Measurements from ENCODE around the gene PLA2G4B.

PLA2G4B gene

DNA sequence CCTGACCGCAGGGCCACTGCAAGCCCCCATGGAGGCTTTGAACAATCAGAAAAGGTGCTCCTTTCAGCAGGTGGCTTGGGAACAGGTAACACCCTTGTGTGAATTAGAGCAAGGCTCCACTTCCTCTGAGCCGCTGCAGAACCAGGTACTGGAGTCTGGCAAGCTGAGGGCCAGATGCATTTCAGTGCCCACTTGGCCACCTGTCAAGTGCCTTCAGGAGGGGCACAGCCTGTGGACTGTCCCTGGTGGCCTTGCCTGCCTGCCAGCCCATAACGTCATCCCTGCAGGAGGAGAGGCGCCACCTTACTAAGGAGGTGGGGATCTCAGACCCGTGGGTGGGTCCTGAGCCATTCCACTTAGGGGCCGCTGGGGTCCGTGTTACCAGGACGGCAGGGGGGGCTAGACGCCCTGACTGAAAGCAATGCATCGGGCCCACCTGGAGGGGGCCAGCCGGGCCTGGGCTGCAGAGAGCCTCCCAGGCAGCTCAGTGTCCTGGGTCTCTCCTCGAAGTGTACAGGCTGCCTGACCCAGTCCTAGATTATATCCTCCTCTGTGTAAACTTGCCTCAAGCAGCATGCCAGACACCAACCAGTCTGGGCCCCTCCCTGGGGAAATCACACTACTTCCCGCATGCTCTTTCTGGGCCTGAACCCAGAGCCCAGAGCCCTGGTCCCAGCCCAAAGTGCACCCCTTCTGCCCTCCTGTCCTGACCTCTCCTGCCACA, 39.1 kb downstream of the PLA2G4B start:
- H3K9me3 ChIP-seq (ENCODE audit: low read length) = no peaks in the 10 kb centered on the region
- peaks cover 4% of the 10 kb centered on the region for H3K27me3 ChIP-seq (ENCODE audit: insufficient read depth, low read length)
- H2AFZ ChIP-seq (ENCODE audit: low read depth, low read length) = no peak overlapping the region
- no peak overlapping the region for H3K4me3 ChIP-seq (ENCODE audit: low read length)
- H3K36me3 ChIP-seq (ENCODE audit: insufficient read depth, low read length) = no peaks in the 10 kb centered on the region
- no peaks in the 10 kb centered on the region for H3K4me1 ChIP-seq (ENCODE audit: insufficient read depth, low read length)

DNA sequence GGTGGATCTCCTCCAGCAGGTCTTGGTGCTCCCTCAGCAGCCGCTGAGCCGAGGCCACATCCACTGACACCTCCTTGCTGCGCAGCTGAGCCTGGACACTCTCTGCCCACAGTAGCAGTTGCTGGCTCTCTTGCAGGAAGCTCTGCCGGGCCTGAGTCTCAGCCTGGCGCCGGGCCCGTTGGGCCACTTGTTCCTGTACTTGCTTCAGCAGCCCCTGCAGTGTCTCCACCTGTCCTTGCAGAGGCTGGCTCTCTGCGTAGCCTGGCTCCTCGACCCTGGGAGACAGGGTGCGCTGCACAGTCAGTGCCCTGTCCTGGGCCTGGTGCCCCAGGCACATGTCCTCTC, 39.7 kb downstream of the PLA2G4B start:
- H3K9me3 ChIP-seq (ENCODE audit: low read length) = no peaks in the 10 kb centered on the region
- peaks cover 4% of the 10 kb centered on the region for H3K27me3 ChIP-seq (ENCODE audit: insufficient read depth, low read length)
- no peak overlapping the region for H2AFZ ChIP-seq (ENCODE audit: low read depth, low read length)
- no peaks in the 10 kb centered on the region for H3K4me1 ChIP-seq (ENCODE audit: insufficient read depth, low read length)
- no peaks in the 10 kb centered on the region for H3K36me3 ChIP-seq (ENCODE audit: insufficient read depth, low read length)
- H3K4me3 ChIP-seq (ENCODE audit: low read length) = no peak overlapping the region

DNA sequence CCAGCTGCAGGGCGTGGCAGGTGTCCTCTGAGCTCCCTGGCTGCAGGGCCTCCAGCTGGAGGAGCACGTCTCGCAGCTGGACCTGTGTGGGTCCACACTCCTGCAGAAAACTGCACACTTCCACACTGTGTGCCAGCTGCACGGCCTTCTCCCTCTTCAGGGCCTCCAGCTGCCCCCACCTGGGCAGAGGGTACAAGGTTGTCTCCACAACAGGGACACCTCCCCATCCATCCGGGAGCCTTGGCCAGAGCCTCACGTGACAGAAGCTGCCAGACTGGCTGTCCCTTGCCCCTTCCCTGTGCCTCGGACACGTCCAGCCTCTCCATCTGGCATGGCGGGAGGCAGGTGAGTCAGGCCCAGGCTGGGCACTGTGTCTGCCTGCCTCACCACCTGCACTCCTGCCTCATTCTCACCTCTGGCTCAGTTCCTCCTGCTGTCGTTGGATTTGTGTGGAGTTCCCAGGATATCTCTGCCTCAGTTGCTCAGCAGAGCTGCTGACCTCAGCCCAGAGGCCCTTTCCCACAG, 40.7 kb downstream of the PLA2G4B start:
- Histone ChIP-seq H3K9me3 (ENCODE audit: low read length) (no peaks in the 10 kb centered on the region), H2AFZ (ENCODE audit: low read depth, low read length) (no peak overlapping the region), H3K4me1 (ENCODE audit: insufficient read depth, low read length) (no peaks in the 10 kb centered on the region), H3K4me3 (ENCODE audit: low read length) (no peak overlapping the region), H3K36me3 (ENCODE audit: insufficient read depth, low read length) (no peaks in the 10 kb centered on the region), H3K27me3 (ENCODE audit: insufficient read depth, low read length) (peaks cover 4% of the 10 kb centered on the region)

DNA sequence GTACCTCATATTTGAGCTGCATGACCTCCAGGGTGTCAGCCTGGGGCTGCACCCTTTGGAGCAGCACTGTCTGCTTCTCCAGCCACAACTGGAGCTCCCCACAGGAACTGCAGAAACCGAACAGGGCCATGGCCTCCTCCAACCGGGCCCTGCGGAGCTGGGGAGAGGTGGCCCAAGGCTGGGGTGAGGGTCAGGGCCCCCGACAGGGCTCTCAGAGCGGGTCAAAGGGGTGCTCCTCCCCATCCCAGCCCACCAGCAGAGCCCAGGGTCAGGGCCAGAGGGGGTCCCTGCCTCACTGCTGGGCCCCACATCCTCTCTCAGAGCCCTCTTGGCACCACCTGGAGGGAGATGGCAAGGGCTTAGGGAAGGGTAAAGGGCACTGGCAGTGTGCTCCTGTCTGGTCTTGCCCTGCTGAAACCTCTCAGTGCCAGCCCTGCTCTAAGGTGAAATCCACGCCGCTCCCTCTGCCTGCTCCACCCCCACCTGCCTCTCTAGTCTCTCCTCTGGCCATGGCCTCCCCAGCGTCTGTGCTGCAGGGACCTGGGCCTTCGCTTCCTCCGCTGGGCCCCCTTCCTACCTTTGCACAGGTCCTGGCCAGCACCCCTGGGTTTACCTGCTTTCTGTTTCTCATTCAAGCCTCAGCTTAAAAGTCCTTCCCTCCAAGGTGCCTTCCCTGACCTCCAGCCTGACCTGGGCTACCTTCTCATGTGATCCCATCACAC, 41.7 kb downstream of the PLA2G4B start:
- Histone ChIP-seq H3K27me3 (ENCODE audit: insufficient read depth, low read length) (peaks cover 4% of the 10 kb centered on the region), H3K4me3 (ENCODE audit: low read length) (no peak overlapping the region), H3K9me3 (ENCODE audit: low read length) (no peaks in the 10 kb centered on the region), H2AFZ (ENCODE audit: low read depth, low read length) (no peak overlapping the region), H3K36me3 (ENCODE audit: insufficient read depth, low read length) (no peaks in the 10 kb centered on the region), H3K4me1 (ENCODE audit: insufficient read depth, low read length) (no peaks in the 10 kb centered on the region)

DNA sequence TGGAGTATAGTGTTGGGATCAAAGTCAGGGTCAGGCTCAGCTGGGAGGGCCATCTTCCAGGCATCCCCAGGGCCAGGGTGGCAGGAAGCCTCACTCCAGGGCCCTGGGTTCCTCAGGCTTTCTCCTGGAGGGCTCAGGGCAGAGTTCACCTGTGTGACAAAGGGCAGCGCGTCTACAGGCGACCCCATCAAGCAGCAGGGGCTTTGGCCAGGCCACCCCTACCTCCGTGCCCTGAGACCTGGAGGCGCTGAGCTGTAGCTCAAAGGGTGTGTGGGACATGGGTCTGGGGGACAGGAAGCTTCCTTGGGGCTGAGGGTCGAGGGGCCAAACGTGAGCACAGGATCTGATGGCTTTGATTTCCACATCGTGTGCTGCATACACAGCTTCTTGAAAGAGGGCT, 42.4 kb downstream of the PLA2G4B start:
- Histone ChIP-seq H3K4me1 (ENCODE audit: insufficient read depth, low read length) (no peaks in the 10 kb centered on the region), H3K4me3 (ENCODE audit: low read length) (no peak overlapping the region), H3K9me3 (ENCODE audit: low read length) (no peaks in the 10 kb centered on the region), H2AFZ (ENCODE audit: low read depth, low read length) (no peak overlapping the region), H3K27me3 (ENCODE audit: insufficient read depth, low read length) (peaks cover 4% of the 10 kb centered on the region), H3K36me3 (ENCODE audit: insufficient read depth, low read length) (no peaks in the 10 kb centered on the region)

DNA sequence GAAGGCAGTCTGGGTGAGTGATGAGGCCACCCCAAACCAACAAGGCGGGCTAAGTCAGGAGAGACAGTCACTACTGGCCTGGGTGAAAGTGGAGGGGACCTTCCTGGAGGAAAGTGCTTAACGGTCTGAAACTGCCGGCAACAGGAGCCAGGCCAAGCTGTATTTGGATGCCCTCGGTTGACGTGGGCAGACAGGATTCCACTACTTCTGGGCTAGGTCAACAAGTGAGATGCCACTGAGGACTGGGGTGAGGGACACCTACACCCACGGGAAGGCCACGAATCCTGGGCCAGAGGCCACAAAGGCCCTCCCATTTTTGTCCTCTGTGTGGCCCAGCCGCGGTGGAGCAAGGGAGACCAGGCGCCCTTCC, 42.9 kb downstream of the PLA2G4B start:
- Histone ChIP-seq H3K27me3 (ENCODE audit: insufficient read depth, low read length) (peaks cover 4% of the 10 kb centered on the region), H2AFZ (ENCODE audit: low read depth, low read length) (no peak overlapping the region), H3K4me3 (ENCODE audit: low read length) (no peak overlapping the region), H3K36me3 (ENCODE audit: insufficient read depth, low read length) (no peaks in the 10 kb centered on the region), H3K4me1 (ENCODE audit: insufficient read depth, low read length) (no peaks in the 10 kb centered on the region), H3K9me3 (ENCODE audit: low read length) (no peaks in the 10 kb centered on the region)

DNA sequence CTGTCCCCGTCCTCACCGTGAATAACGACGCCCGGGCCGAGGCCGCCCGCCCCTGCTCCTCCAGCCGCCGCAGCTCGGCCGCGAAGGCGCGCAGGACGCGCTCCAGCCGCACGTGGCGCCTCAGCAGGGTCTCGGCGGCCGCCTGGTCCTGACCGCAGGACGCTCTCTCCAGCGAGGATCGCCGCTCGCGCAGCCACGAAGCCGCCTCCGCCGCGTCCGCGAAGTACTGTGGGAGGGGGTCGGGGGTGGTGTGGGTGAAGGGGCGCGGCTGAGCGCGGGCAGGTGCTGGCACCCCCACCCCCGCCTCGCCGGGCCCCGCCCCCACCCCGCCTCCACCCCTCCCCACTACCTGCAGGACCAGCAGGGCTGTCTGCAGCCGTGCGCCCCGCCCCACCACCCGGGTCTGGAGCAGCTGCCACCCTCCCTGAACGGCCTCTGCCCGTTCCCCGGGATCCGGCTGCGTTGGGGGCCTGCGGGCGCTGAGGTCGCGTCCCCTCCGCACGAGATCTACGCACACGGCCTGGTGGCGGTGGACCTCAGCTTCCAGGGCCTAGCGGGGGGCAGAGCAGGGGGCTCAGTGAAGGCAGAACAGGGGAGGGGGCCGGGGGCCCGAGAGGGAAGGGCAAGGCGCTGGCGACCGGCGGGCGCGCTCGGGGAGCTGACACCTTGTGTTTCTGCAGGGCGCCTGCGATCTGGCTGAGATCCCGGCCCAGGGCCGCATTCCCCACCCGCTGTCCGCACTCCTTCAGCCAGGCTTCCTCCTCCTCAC, 43.5 kb downstream of the PLA2G4B start:
- Histone ChIP-seq H3K27me3 (ENCODE audit: insufficient read depth, low read length) (peaks cover 4% of the 10 kb centered on the region), H3K9me3 (ENCODE audit: low read length) (no peaks in the 10 kb centered on the region), H2AFZ (ENCODE audit: low read depth, low read length) (no peak overlapping the region), H3K36me3 (ENCODE audit: insufficient read depth, low read length) (no peaks in the 10 kb centered on the region), H3K4me1 (ENCODE audit: insufficient read depth, low read length) (no peaks in the 10 kb centered on the region), H3K4me3 (ENCODE audit: low read length) (no peak overlapping the region)

DNA sequence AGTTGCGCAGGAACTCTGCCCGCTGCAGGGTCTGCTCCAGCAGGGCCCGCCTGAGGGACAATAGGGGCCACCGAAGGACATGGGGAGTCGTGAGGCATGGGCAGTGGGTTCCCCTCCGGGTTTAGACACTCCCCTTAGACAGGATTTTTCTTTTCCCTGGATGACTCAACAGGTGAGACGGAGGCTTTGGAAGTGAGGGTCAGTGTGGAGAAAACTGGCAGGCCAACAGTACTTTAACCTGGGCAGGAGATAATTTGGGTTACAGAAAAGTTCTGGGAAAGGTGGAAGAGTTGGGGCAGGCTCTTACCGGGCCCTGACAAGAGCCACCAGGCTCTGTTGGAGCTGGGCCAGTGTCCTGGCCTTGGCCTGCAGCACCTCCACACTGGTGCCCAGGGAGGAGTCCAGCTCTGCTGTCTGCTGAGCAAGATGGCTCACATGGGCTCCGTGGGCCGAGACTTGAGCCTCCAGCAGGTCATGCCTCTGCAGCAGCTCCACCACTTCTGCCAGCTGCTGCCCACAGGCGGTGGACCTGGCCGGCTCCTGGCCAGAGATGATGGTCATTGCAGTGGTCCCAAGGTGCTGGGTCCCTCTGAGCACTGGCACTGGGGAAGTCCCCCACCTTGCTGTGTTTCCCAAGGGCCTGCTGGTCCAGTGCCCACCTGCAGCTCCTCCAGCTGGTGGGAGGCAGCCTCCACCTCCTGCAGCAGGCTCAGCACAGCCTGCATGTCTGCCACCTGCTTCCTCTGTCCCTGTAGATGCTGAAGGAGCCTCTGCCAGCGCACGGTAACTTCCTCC, 44.2 kb downstream of the PLA2G4B start:
- Histone ChIP-seq H2AFZ (ENCODE audit: low read depth, low read length) (no peak overlapping the region), H3K36me3 (ENCODE audit: insufficient read depth, low read length) (no peaks in the 10 kb centered on the region), H3K4me3 (ENCODE audit: low read length) (no peak overlapping the region), H3K4me1 (ENCODE audit: insufficient read depth, low read length) (no peaks in the 10 kb centered on the region), H3K9me3 (ENCODE audit: low read length) (no peaks in the 10 kb centered on the region), H3K27me3 (ENCODE audit: insufficient read depth, low read length) (peaks cover 4% of the 10 kb centered on the region)

DNA sequence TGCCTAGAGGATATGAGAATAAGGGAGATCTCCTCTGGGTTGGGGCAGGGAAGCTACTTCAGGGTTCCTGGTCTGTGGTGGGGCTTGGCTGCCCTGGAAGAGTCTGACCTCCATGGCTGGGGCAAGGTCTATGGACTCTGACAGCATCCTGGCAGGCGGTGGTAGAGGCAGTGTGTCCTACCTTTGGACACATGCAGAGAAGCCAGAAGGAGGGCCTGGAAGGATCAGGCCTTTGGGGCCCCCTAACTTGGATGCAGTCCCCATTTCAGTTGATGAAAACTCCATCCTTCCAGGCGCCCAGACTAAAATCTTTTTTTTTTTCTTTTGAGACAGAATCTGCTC, 44.8 kb downstream of the PLA2G4B start:
- Histone ChIP-seq H2AFZ (ENCODE audit: low read depth, low read length) (no peak overlapping the region), H3K4me3 (ENCODE audit: low read length) (no peak overlapping the region), H3K4me1 (ENCODE audit: insufficient read depth, low read length) (no peaks in the 10 kb centered on the region), H3K36me3 (ENCODE audit: insufficient read depth, low read length) (no peaks in the 10 kb centered on the region), H3K9me3 (ENCODE audit: low read length) (no peaks in the 10 kb centered on the region), H3K27me3 (ENCODE audit: insufficient read depth, low read length) (peaks cover 4% of the 10 kb centered on the region)

DNA sequence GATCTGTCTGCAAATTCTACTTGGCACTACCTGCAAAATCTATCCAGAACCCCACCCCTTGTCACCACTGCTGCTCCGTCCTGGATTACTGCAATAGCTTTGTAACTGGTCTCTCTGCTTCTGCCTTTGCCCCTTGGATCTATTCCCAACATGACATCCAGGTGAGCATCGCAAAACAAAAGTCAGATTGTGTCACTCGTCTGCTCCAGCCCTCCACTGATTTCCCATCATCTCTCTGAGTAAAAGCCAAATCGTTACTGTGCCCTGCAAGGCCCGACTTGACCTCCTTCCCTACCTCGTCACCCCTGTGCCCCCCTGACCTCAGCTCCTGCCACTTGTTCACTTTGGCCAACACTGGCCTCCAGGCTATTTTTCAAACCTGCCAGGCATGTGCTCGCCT, 45.8 kb downstream of the PLA2G4B start:
- Histone ChIP-seq H3K27me3 (ENCODE audit: insufficient read depth, low read length) (peaks cover 4% of the 10 kb centered on the region), H3K4me3 (ENCODE audit: low read length) (no peak overlapping the region), H2AFZ (ENCODE audit: low read depth, low read length) (no peak overlapping the region), H3K36me3 (ENCODE audit: insufficient read depth, low read length) (no peaks in the 10 kb centered on the region), H3K4me1 (ENCODE audit: insufficient read depth, low read length) (no peaks in the 10 kb centered on the region), H3K9me3 (ENCODE audit: low read length) (no peaks in the 10 kb centered on the region)

DNA sequence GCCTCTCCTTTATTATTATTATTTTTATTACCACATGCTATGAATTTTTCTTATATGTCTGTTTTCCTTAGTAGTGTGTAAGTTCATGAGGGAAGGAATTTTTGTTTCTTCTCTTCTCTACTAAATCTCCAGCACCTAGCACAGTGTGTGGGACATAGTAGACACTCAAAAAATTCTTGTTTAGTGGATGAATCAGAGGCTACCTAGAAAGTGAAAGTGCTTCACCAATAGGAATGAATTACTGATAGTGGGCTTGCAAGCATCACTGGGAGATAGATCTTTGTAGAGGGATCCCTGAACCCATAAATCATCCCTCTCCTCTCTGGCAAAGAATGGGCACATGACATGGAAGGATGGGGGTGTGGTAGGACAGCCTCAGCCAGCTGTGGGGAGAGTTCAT, 46.7 kb downstream of the PLA2G4B start:
- H2AFZ ChIP-seq (ENCODE audit: low read depth, low read length) = no peak overlapping the region
- H3K9me3 ChIP-seq (ENCODE audit: low read length) = no peaks in the 10 kb centered on the region
- no peaks in the 10 kb centered on the region for H3K4me1 ChIP-seq (ENCODE audit: insufficient read depth, low read length)
- no peaks in the 10 kb centered on the region for H3K36me3 ChIP-seq (ENCODE audit: insufficient read depth, low read length)
- H3K4me3 ChIP-seq (ENCODE audit: low read length) = no peak overlapping the region
- H3K27me3 ChIP-seq (ENCODE audit: insufficient read depth, low read length) = peaks cover 4% of the 10 kb centered on the region

DNA sequence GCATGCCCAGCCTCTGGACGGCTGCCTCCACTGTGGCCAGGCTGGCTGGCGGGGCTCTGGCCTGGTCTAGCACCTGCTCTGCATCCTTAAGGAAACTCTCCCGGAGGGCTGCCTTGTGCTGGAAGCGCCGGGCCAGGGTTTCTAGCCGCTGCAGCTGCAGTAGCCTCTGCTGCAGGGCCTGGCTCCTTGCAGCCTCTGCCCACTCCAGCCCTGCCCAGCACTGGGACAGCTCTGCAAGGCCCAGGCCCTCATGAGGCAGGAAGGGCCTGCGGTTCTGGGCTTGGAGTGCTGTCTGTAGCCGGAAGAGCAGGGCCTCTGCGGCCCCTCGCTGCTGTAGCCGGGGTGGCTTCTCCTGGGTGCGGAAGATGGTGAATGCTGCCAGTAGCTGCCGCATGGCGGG, 47.2 kb downstream of the PLA2G4B start:
- H3K9me3 ChIP-seq (ENCODE audit: low read length) = no peaks in the 10 kb centered on the region
- H2AFZ ChIP-seq (ENCODE audit: low read depth, low read length) = no peak overlapping the region
- H3K4me1 ChIP-seq (ENCODE audit: insufficient read depth, low read length) = no peaks in the 10 kb centered on the region
- peaks cover 4% of the 10 kb centered on the region for H3K27me3 ChIP-seq (ENCODE audit: insufficient read depth, low read length)
- H3K36me3 ChIP-seq (ENCODE audit: insufficient read depth, low read length) = no peaks in the 10 kb centered on the region
- H3K4me3 ChIP-seq (ENCODE audit: low read length) = no peak overlapping the region

DNA sequence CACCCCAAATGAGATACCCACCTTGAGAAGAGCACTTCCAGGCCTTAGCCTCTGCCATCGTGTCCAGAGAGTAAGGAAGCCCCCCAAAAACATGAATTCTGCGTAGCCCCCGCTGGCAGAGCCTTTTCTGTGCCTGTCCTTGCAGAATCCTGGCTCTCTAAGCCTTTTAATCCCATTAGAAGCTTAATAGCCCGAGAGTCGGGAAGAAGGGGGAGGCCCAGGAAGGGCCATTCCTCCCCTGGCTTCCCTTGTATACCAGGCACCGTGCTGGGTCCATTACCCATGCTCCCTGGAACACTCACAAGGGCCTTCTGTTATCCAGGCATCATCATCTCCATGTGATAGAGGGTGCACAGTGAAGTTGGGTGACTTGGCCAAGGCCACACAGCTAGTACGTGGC, 48.1 kb downstream of the PLA2G4B start:
- Histone ChIP-seq H3K4me3 (ENCODE audit: low read length) (no peak overlapping the region), H3K36me3 (ENCODE audit: insufficient read depth, low read length) (no peaks in the 10 kb centered on the region), H3K27me3 (ENCODE audit: insufficient read depth, low read length) (no peaks in the 10 kb centered on the region), H3K9me3 (ENCODE audit: low read length) (no peaks in the 10 kb centered on the region), H2AFZ (ENCODE audit: low read depth, low read length) (no peak overlapping the region), H3K4me1 (ENCODE audit: insufficient read depth, low read length) (peaks cover 2% of the 10 kb centered on the region)

All from neuron (in vitro differentiated cells).